Measurements from ENCODE around the gene HSPA12B. TPM values are rescaled to one million over a fixed set of nuclear protein-coding genes. Genes with fewer than 3 reads are reported as not detected.

HSPA12B gene
- total RNA-seq, 2 donors from 2014 or later, result 1.5 to 1.7 TPM

DNA sequence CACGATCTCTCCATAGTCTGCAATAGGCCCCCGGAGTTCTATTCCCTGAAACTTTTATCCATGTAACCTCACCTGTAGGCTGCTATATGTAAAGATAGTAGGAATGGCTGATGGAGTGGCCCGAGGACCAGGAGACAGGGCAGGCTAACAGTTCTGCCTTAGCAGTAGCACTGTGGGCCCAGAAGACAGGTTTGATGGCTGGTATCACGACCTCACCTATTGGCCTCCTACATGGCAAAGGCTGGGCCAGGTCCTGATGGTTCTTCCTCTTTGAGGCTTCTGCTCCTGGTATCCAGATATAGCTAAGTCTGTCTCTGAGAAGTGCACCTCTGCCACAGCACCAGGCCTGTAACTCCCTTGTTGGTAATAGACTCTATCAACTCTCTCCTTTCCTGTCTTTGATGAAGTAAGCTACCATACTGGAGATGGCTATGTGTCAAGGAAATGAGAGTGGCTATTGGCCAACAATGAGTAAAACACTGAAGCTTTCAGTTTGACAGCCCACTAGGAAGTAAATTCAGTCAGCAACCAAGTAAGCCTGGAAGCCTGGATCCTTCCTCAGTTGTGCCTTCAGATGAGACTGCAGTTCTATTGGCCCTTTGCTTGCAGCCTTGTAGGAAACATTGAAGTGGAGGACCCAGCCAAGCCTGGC lies 43.1 kb downstream of the HSPA12B start:
- intact Hi-C loops (cut with DNase I), result no loop called here
- DNase-seq, result no peak
- Histone ChIP-seq H3K4me3 (no peak overlapping the region), H3K36me3 (no peaks in the 10 kb centered on the region), H3K27ac (no peak overlapping the region), H3K9ac (ENCODE audit: low read depth in 2 of 2, low read length in 2 of 2) (no peak overlapping the region), H3K4me1 (no peaks in the 10 kb centered on the region), H3K27me3 (no peaks in the 10 kb centered on the region), H3K9me3 (no peaks in the 10 kb centered on the region)
- TF ChIP-seq, protein P1, sequence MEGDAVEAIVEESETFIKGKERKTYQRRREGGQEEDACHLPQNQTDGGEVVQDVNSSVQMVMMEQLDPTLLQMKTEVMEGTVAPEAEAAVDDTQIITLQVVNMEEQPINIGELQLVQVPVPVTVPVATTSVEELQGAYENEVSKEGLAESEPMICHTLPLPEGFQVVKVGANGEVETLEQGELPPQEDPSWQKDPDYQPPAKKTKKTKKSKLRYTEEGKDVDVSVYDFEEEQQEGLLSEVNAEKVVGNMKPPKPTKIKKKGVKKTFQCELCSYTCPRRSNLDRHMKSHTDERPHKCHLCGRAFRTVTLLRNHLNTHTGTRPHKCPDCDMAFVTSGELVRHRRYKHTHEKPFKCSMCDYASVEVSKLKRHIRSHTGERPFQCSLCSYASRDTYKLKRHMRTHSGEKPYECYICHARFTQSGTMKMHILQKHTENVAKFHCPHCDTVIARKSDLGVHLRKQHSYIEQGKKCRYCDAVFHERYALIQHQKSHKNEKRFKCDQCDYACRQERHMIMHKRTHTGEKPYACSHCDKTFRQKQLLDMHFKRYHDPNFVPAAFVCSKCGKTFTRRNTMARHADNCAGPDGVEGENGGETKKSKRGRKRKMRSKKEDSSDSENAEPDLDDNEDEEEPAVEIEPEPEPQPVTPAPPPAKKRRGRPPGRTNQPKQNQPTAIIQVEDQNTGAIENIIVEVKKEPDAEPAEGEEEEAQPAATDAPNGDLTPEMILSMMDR (IDR thresholded peaks at IDR 0.05), result no peak

- Histone ChIP-seq H3K27ac (no peak overlapping the region), H3K4me1 (no peaks in the 10 kb centered on the region), H3K27me3 (no peaks in the 10 kb centered on the region), H3K9ac (ENCODE audit: low read depth in 2 of 2, low read length in 2 of 2) (peak overlapping the region; percentile 51 to 54), H3K9me3 (no peaks in the 10 kb centered on the region), H3K36me3 (no peaks in the 10 kb centered on the region), H3K4me3 (peak overlapping the region; percentile 49)
- TF ChIP-seq, protein P1 (IDR thresholded peaks at IDR 0.05), result no peak
- intact Hi-C loops (cut with DNase I), result no loop called here
- DNase-seq, result no peak
Measured at GRCh38 chr20:3777381-3777715, 44.9 kb downstream of the HSPA12B start.

- H3K9me3 ChIP-seq, result no peaks in the 10 kb centered on the region
- H3K4me3 ChIP-seq, result peak overlapping the region; percentile 49
- TF ChIP-seq, protein P1 (IDR thresholded peaks at IDR 0.05), result no peak
- no peak overlapping the region for H3K27ac ChIP-seq
- H3K27me3 ChIP-seq, result no peaks in the 10 kb centered on the region
- no peaks in the 10 kb centered on the region for H3K4me1 ChIP-seq
- peak overlapping the region; percentile 51 to 54 for H3K9ac ChIP-seq (ENCODE audit: low read depth in 2 of 2, low read length in 2 of 2)
- no peaks in the 10 kb centered on the region for H3K36me3 ChIP-seq
- intact Hi-C loops (cut with DNase I), result no loop called here
- peak; percentile 77 for DNase-seq
Measured at GRCh38 chr20:3777716-3778629, 45.5 kb downstream of the HSPA12B start.

DNA sequence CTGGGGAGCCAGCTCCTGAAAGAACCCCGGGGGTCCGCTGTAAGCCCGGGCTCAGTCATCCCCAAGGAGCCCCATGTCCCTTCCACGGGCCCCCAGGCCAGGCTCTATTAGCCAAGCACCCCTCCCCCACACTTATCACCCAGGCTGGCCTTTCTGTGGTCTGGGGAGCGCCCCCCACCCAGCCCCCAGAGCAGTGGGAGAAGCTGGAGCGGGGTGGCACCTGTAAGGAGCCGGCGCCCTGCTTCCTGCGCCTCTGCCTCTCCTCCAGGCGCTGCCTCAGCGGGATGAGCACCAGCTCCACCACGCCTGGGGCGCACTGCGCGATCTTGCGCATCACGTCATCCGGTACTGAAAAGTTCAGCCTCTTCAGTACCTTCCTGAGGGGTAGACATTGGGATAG lies 46.5 kb downstream of the HSPA12B start:
- intact Hi-C loops (cut with DNase I), result no loop called here

GRCh38 chr20:3781153-3781910 lies 48.8 kb downstream of the HSPA12B start, which contains the start of gene SPEF1:
SPEF1 (minus strand) TSS chr20:3781448; CDS start chr20:3781287, 161 bp downstream.
- DNase-seq, result peak; percentile 88
- no peaks in the 10 kb centered on the region for H3K36me3 ChIP-seq
- no peaks in the 10 kb centered on the region for H3K27me3 ChIP-seq
- intact Hi-C loops (cut with DNase I), result no loop called here
- H3K4me1 ChIP-seq, result peaks cover 12% of the 10 kb centered on the region
- H3K4me3 ChIP-seq, result peak within 1 kb of the TSS; percentile 20
- H3K27ac ChIP-seq, result no peak within 1 kb of the TSS
- TF ChIP-seq, protein P1 (IDR thresholded peaks at IDR 0.05), result no peak
- no peaks in the 10 kb centered on the region for H3K9me3 ChIP-seq
- H3K9ac ChIP-seq (ENCODE audit: low read depth in 2 of 2, low read length in 2 of 2), result peak within 1 kb of the TSS in 1 of 2 donors; percentile 14

More for the DNA sequence above, 46.5 kb downstream of the HSPA12B start:
- Histone ChIP-seq H3K36me3 (no peaks in the 10 kb centered on the region), H3K4me1 (no peaks in the 10 kb centered on the region), H3K27ac (no peak overlapping the region), H3K27me3 (no peaks in the 10 kb centered on the region), H3K9ac (ENCODE audit: low read depth in 2 of 2, low read length in 2 of 2) (no peak overlapping the region), H3K9me3 (no peaks in the 10 kb centered on the region), H3K4me3 (no peak overlapping the region)
- DNase-seq, result no peak
- TF ChIP-seq, protein P1 (IDR thresholded peaks at IDR 0.05), result no peak
